LNCAP (cell line): ENCODE results near the gene STAP2.

ENCODE experiments used
- CTCF ChIP-seq: fragments of 450-650 bp; IDR thresholded peaks from 2 replicates; pipeline ENCODE4 v1.5.1; 2017; ENCODE audit warnings: mild to moderate bottlenecking

The STAP2 gene

GRCh38 chr19:4362831-4363545 lies 24.4 kb upstream of the STAP2 start:
- TF ChIP-seq CTCF = no peak

GRCh38 chr19:4362101-4362828 lies 23.6 kb upstream of the STAP2 start:
- no peak for TF ChIP-seq CTCF

- TF ChIP-seq CTCF = no peak
Observed at GRCh38 chr19:4361152-4362046, 22.8 kb upstream of the STAP2 start.

GRCh38 chr19:4360641-4361151 lies 22.1 kb upstream of the STAP2 start:
- TF ChIP-seq CTCF = no peak

- TF ChIP-seq CTCF = no peak
Observed at GRCh38 chr19:4360081-4360569, 21.5 kb upstream of the STAP2 start.

GRCh38 chr19:4359627-4360000 lies 21.0 kb upstream of the STAP2 start:
- TF ChIP-seq CTCF = no peak
